ACHN (cell line): Measurements from ENCODE around the gene GRIK2.
"Not testable (repeated sequence)": the region's sequence is repeated elsewhere in the genome, so short reads cannot be mapped to it uniquely, and the experiment has no call there.

Experiments
- DNase-seq: peaks from one replicate; pipeline ENCODE4 v3.0.0-alpha.2; 2015
- in situ Hi-C: cut with HindIII; loops from 2 replicates; pipeline ENCODE4 v1.10.0; 2017; ENCODE audit warnings: low sequenced_read_pairs, low pct_ligation_motif_present, low pct_unique_long_range_greater_than_20kb

The GRIK2 gene

DNA sequence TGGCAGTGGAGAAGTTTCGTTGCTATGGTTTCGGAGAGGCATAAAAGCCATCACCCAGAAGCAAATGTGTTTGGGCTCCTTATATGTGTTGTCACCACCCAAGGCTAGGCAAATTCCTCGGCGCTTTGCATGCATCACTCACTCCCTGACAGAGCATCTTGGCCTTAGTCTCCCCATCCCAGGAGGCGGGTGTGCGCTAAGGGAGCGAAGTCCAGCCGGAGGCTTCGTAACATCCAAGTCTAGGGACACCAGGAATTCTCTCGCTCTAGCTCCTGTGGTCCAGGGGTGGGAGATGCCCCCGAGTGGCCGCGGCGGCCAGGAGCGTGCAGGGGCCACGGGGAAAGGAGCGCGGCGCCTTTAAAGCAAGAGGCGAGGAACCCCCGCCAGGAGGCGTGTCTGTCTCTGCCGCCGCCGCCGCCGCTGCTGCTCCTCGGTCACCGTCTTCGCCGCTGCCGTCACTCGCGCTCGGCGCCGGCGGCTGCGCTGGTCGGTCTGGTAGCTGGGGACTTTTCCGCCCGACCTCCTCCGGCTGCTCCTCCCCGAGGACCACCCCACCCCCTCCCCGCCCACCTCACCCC is at the start of gene GRIK2:
Gene GRIK2 (plus strand): TSS at position 458 of the 578 bp plus-strand sequence.
- in situ Hi-C loops: no loop called here
- DNase-seq: peak; percentile 22

DNA sequence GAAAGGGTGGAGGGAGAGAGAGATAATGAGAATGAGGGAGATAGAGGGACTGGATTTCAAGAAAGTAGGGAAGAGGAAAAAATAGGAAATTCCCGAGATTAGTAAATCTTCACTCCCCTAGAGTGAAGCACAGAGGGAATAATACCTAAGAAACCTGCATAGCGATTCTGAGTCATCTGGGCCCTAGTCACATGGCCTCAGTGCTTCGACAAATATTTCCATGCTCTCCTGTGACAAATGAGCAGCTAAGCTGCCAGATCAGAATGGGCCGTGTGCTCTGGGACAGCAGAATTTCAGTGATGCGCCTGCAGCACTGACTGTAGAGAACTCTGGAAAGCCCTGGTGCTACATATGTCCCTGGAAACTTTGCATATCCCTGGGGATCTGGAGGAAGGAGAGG is 48.6 kb upstream of the GRIK2 start:
- no peak for DNase-seq
- in situ Hi-C loops: no loop called here

DNA sequence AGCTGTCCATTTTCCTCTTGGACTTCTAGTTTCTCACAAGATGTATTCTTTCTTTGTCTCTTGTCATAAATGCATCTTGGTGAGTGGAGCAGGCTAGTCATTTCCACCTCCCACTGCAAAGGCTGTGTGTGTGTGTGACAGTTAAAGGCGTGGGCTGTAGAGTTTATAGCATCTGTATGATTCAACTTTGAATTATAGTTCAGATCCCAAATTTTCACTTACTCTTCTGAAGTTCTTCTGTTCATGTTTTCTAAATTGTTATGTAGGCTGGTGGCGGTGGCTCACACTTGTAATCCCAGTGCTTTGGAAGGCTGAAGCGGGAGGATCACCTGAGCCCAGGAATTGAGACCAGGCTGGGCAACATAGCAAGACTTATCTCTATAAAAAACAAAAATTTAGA is 44.7 kb upstream of the GRIK2 start:
- DNase-seq: no peak
- in situ Hi-C loops: no loop called here

DNA sequence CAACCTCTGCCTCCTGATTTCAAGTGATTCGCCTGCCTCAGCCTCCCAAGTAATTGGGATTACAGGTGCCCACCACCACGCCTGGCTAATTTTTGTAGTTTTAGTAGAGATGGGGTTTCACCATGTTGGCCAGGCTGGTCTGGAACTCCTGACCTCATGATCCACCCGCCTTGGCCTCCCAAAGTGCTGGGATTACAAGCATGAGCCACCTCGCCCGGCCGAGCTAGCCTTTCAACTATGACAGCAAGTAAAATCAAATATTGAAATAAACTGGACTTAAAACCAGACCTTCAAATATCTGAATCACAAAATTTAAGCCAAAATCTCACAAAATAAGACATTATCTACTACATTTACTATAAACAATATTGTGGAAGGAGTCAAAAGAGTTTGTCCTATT is 42.9 kb upstream of the GRIK2 start:
- DNase-seq, in situ Hi-C loops: not testable (repeated sequence)

DNA sequence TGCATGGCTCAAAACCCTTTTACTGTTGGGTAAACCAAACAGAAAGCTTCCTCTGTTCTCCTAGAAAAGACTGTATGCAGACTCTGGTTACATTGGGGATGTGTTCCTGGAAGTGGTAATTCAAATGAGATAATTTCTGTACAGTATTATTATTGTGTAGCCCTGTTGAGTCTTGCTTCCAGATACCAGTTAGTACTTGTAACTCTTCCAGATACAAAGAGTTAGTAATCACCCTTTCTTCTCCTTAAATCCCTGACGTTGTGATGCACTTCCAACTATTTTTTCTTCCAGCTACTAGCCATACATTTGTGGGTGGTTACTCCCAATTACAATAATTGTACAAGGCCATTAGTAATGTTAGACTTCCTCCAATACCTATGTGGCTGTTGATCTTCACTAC is 42.3 kb upstream of the GRIK2 start:
- in situ Hi-C loops: no loop called here

DNA sequence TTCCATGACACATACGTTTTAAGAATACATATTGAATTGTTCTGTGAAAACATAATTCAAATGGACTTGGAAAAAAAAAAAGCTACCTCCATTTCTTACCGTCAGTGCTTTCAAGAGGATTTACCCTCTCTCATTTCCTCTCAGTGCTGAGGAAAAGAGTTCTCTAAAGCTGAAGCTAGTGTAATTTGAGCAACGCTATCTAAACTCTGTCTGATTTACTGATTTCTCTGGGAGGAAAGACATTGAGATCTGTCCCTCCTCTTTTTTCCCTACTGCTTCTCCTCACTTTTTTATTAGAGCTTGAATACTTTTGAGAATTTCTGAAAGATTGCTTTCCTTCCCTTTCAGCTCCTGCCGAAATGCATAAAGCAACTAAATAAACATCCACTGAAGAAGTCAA is 41.2 kb upstream of the GRIK2 start:
- in situ Hi-C loops: no loop called here

More for the DNA sequence above, 42.3 kb upstream of the GRIK2 start:
- no peak for DNase-seq

DNA sequence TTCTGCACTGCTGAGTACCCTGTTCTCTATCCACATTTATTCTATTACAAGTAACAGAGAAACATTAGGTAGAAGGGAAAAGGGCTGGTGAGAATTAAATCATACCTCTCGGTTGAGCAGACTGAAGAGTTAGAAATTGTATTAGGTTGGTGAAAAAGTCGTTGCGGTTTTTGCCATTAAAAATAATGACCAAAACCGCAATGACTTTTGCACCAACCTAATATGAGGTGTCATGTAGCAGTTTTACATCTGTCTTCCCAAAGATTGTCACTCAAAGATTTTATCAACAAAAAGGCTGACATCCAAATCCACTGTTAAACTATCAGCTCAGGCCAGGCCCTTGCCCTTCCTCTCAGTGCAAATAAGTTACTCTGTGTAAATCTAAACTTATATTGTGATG is 28.3 kb upstream of the GRIK2 start:
- in situ Hi-C loops: no loop called here
- DNase-seq: no peak

More for the DNA sequence above, 41.2 kb upstream of the GRIK2 start:
- no peak for DNase-seq

DNA sequence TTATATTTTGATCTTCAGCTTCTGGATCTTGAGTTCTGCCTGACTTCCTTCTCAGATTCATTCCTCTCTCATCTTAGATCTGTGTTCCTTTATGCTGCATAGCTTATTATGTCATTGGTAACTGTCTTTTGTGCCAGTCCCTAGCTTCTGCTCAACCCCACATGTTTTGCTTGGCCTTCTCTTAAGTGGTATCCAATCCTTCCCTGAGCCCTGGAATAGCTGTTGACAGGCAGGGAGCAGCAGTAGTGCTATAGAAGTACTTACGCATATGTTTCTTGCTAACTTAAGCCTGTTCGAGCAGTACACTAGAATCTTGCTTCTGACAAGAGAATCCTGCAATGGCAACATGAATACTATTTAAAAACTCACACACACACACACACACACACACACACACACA is 13.6 kb upstream of the GRIK2 start:
- no peak for DNase-seq
- in situ Hi-C loops: no loop called here

DNA sequence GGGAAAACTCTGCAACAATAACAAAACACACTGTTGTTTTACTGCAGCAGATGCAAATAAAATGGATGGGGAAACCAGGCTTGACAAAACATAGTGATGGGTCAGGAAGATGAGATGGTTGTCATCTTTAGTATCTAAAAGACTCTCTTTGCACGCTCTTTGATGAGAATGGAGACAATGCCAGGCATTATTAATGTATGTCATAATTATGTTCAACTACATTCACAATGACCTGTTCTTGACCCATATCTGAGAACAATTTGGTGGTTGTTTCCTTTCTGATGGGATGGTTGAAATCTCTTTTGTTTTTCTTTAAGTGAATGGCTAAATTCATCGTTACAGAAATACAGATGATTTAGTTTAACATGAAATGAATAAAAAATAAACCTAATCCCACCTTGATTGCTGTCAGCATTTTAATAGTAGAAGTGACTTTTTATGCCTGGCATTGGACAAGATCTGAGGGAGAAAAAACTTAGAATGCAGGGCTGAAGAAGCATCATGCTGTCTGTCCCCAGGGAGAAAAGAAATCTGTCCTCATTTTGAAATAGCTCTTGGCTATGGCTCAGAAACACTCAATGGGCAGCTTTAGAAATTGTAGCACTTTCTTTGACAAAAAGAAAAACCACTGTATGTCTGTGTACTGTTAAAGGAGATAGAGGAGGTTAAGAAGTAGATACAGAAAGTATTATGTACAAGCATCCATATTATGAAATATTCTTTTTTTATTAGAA is 12.4 kb upstream of the GRIK2 start:
- no peak for DNase-seq
- in situ Hi-C loops: no loop called here

DNA sequence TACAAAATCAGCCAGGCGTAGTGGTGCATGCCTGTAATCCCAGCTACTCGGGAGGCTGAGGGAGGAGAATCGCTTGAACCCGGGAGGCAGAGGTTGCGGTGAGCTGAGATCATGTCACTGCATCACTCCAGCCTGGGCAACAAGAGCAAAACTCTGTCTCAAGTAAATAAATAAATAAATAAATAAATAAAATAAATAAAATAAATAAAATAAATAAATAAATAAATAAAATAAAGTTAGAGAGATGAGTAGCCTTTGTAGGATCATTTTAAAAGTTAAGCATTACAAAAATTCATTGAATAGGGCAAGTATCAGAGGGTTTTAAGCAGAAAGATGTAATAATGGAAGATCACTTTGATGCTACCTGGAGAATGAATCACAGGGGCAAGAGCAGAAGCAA is 9.8 kb upstream of the GRIK2 start:
- in situ Hi-C loops, DNase-seq: not testable (repeated sequence)

DNA sequence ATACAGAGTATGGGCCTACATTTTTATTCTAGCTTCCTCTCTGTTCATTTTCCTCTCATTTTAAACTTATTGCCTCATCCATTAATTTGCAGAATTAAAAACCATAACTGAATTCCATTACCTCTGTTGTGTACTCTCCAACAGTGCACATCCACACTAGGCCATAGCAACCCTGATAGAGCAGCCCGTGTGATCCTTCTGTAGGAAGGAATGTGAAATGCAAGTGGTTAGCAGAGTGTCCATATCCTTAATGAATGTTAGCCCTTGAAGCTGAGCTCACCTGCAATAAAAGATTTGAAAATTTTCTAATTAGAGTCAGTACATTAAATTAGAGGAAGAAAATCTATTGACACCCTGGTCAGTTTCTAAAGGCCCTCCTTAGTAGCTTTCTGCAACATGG is 6.5 kb upstream of the GRIK2 start:
- in situ Hi-C loops: no loop called here
- peak; percentile 2 for DNase-seq

DNA sequence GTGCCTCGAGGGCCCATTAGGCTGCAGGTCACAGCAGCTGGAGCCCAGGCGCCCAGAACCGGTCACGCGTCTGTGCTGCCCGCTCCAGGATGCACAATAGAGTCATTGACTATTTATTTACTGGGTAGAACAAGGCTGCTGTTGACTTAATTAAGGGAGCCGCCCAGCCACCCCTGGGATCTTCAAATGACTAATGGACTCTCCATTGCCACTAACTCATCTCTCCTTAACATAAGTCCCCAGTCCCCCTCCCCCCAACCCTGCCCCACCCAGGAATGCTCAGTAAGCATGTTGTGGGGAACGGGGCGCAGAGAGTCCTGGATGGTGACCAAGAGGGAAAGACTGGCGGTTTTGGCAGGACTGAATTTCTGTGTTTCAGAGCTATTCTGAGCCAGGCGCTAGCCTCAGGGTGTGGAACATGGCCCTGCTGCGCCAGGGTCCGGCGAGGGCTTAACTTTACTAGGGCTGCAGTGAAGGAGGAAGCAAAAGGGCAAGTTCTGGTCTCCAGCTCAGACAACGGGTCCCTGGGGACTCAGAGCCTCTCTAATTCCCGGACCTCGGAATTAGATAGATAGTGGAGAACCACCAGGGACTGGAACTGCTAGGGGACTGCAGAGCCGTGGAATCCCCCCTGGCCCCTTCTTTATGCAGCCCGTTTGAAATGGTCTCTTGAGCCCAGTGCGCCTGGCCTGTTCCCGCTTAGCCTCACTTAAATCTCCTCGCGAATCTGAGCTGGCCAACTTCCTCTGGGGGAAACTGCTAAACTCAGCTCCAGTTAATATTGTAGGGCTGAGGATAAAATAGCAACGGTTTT is 1.5 kb upstream of the GRIK2 start:
- DNase-seq: no peak
- in situ Hi-C loops: no loop called here

DNA sequence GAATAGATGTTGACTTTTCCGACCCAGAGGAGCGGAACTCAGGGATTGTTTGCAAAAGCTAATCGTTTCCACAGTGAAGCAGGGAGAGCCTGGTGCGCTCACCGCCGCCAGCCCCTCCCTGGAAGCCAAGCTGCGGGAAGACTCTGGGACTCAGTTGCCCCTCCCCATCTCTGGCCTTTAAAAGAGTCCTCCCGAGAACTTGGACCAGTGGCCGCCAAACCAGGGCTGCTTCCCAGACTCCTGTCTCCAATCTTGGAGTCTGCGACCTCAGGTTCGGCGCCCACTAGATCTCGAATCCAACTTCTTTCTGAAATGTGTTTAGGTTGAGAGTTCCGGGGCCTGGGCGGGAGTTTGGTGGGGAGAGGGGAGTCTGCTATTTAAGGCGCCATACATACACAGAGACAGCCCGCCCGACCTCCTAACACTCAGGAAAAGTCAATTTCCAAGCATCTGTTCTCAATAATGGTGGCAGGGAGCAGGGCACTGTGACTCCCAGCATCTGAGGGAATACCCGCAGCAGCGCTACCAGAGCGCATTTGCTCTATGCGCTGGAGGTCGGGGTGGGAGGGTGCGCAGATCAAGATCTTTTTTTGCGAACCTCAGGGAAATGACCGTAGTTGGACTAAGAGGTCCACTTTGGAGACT is 800 bp upstream of the GRIK2 start:
- no peak for DNase-seq
- in situ Hi-C loops: no loop called here

DNA sequence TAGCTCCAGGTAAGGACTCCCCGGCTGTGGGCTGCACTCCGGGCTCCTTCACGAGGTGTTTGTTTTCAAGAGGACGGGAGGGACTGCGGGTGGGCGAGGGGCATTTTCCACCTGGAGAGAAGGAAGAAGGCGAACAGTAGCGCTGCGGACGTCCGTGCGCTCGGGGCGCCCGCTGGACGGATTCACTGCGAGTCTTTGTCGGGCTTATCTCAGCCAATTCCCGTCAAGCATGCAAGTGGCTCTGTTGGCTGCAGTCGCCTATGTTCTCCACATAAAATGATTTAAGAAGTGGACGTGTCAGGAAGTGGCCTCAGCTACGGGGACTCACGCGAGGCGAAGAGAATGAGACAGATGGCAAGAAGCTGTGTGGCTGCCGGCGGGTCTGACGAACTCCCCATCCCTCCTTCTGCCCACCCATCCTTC is 332 bp downstream of the GRIK2 start:
- DNase-seq: no peak
- in situ Hi-C loops: no loop called here

DNA sequence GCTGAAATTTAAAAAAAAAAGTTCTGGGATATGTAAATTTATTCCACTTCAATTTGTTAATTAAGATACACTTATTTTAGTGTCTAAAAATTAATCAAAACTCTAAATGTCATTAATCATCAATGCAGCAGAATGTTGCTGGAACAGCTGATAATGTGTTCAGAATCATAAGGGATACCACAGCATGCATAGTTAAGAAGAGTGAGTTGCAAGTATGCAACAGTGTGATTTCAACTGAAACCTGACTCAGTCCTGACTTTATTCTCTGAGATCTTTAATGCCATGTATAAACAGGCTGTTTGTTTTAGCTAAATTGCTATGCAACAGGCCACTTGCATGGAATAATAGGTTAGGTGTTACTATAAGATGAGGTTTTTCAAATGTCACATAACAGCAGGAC is 1.4 kb downstream of the GRIK2 start:
- DNase-seq: no peak
- in situ Hi-C loops: no loop called here

DNA sequence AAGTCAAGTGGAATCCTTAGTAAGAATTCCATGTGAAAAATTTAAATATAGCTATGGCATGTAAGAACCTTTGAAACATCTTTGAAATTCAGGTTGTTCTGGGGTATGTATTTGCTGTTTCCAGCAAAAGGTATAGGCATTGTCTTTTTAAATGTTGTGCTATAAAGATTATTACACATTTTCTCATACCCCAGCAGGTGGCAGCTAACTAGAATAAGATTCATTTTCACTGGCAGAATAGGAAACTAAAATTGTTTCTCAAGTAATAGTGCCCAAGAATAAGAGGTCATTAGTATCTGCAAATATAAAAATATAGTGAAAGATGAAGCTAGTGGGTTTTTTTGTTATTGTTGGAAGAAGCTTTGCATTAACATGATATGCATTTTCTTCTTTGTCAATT is 1.8 kb downstream of the GRIK2 start:
- in situ Hi-C loops: no loop called here

DNA sequence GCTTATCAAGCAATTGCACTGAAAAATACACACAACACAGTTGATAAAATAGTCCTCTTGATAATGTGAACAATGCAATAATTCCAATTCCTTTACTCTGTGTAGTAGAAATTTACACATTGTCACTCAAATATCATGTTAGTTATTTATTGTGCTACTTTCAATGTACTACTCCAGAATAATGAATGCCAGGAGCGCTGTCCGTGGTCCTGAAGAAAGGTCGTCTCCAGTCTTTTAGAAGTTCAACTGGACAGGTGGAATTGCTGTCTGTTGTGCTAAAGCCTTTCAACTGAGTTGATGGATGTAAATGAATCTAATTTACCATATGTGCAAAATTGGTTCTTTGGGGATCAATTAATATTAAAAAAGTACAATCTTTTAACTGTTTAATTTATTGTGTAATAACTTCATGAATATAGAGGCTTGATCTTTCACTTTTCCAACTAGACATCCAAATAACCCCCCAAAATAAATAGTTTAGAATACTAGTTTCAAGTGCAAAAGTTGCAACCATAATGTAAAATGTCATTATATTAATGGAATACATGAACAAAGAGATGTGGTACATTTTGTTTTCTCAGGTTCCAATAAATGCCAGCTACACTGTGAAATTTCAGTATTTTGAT is 3.2 kb downstream of the GRIK2 start:
- peak; percentile 65 for DNase-seq
- in situ Hi-C loops: no loop called here

More for the DNA sequence above, 1.8 kb downstream of the GRIK2 start:
- peak; percentile 3 for DNase-seq

DNA sequence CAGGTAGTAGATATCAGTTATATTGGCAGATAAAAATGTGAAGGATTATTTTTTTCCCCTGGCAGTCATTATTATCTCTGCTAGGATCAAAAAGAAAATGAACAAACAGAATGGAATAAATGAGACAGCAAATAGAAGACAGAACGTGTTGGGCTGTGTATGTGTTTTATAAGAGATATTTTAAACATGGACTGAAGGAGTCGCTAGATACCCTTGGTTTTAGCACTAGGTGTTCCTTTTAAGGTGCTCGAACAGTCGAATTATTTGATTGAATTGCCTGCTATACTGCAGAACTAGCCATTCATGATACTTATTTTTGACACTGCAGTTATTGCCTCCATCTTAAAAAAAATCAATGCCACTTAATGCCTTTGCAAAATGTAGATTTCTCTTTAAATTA is 3.7 kb downstream of the GRIK2 start:
- DNase-seq: peak; percentile 3
- in situ Hi-C loops: no loop called here
